SK-N-SH treated with all-trans-retinoic acid at 6 μM for 48 hours (cell line): ENCODE results near the gene PAEP.

Source experiments
- ARNTL ChIP-seq: fragments of 450-650 bp; formaldehyde crosslinking; IDR thresholded peaks from 2 replicates; pipeline ENCODE4 v1.5.0; 2020; ENCODE audit warnings: low read depth, mild to moderate bottlenecking, moderate library complexity, borderline replicate concordance
- BACH2 ChIP-seq: fragments of 250-450 bp; sonication (Bioruptor Pico); IDR thresholded peaks from 2 replicates; pipeline ENCODE4 v1.9.0; 2021; ENCODE audit warnings: mild to moderate bottlenecking, borderline replicate concordance
- CSDC2 ChIP-seq: fragments of 250-450 bp; sonication (Bioruptor Pico); IDR thresholded peaks from 2 replicates; pipeline ENCODE4 v1.5.0; 2020; ENCODE audit warnings: mild to moderate bottlenecking, moderate library complexity
- GLIS3 ChIP-seq: fragments of 250-450 bp; sonication (Bioruptor Pico); IDR thresholded peaks from 2 replicates; pipeline ENCODE4 v1.5.0; 2020; ENCODE audit warnings: mild to moderate bottlenecking, moderate library complexity
- OSR1 ChIP-seq: fragments of 250-450 bp; sonication (Bioruptor Pico); IDR thresholded peaks from 2 replicates; pipeline ENCODE4 v1.8.0; 2022; ENCODE audit warnings: moderate library complexity, mild to moderate bottlenecking, inconsistent platforms
- PATZ1 ChIP-seq: fragments of 250-450 bp; sonication (Bioruptor Pico); IDR thresholded peaks from 2 replicates; pipeline ENCODE4 v1.8.0; 2020; ENCODE audit warnings: mild to moderate bottlenecking, moderate library complexity, borderline replicate concordance
- PPARA ChIP-seq: fragments of 250-450 bp; sonication (Bioruptor Pico); IDR thresholded peaks from 2 replicates; pipeline ENCODE4 v1.5.0; 2020; ENCODE audit warnings: mild to moderate bottlenecking, borderline replicate concordance
- RARB ChIP-seq: fragments of 250-450 bp; sonication (Bioruptor Pico); IDR thresholded peaks from 2 replicates; pipeline ENCODE4 v1.8.0; 2021; ENCODE audit warnings: mild to moderate bottlenecking, moderate library complexity
- TSHZ2 ChIP-seq: fragments of 250-450 bp; sonication (Bioruptor Pico); IDR thresholded peaks from 2 replicates; pipeline ENCODE4 v1.5.0; 2020; ENCODE audit warnings: mild to moderate bottlenecking, moderate library complexity
- ZC3H10 ChIP-seq: fragments of 250-450 bp; sonication (Bioruptor Pico); IDR thresholded peaks from 2 replicates; pipeline ENCODE4 v1.5.1; 2021; ENCODE audit warnings: mild to moderate bottlenecking, moderate library complexity
- ZFP3 ChIP-seq: fragments of 250-450 bp; sonication (Bioruptor Pico); IDR thresholded peaks from 2 replicates; pipeline ENCODE4 v1.5.0; 2020; ENCODE audit warnings: mild to moderate bottlenecking, moderate library complexity
- ZFP30 ChIP-seq: fragments of 450-650 bp; formaldehyde crosslinking; IDR thresholded peaks from 2 replicates; pipeline ENCODE4 v1.5.0; 2022; ENCODE audit warnings: mild to moderate bottlenecking, moderate library complexity
- ZNF565 ChIP-seq: fragments of 450-650 bp; formaldehyde crosslinking; conservative IDR thresholded peaks from 2 replicates; pipeline ENCODE4 v1.5.0; 2020; ENCODE audit warnings: low read depth, mild to moderate bottlenecking, moderate library complexity
- TF ChIP-seq, protein P1 (sequence below): fragments of 250-450 bp; sonication (Bioruptor Pico); IDR thresholded peaks from 2 replicates; pipeline ENCODE4 v1.5.1; 2020; ENCODE audit warnings: low read depth, mild to moderate bottlenecking, moderate library complexity

DNA sequence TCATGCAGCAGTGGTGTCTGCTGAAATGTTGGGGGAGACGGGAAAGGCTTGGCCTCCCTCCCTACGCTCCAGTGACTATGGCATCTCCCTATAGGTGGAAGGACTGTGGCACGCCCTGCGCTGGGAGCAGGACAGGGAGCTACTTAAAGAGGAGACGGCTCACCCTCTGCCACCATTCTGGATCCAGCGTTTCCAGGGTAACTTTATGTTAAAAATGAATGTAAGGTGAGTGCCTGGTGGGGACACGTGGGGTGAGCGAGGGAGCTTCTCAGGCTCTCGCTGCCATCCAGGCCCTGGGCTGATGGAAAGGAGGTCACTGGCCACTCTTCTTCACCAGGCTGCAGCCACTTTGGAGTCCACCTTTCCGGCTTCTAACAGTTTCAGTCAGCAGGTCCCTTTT lies 15.7 kb downstream of the PAEP start:
- TF ChIP-seq ARNTL (CRISPR knock-in tag) (no peak), PATZ1 (CRISPR knock-in tag) (no peak), ZFP3 (CRISPR knock-in tag) (no peak), TSHZ2 (CRISPR knock-in tag) (no peak), BACH2 (no peak), ZNF565 (CRISPR knock-in tag) (no peak), RARB (CRISPR knock-in tag) (no peak), ZC3H10 (no peak), GLIS3 (CRISPR knock-in tag) (no peak), ZFP30 (CRISPR knock-in tag) (no peak), CSDC2 (CRISPR knock-in tag) (no peak), OSR1 (no peak), PPARA (CRISPR knock-in tag) (no peak)
- TF ChIP-seq, protein P1, sequence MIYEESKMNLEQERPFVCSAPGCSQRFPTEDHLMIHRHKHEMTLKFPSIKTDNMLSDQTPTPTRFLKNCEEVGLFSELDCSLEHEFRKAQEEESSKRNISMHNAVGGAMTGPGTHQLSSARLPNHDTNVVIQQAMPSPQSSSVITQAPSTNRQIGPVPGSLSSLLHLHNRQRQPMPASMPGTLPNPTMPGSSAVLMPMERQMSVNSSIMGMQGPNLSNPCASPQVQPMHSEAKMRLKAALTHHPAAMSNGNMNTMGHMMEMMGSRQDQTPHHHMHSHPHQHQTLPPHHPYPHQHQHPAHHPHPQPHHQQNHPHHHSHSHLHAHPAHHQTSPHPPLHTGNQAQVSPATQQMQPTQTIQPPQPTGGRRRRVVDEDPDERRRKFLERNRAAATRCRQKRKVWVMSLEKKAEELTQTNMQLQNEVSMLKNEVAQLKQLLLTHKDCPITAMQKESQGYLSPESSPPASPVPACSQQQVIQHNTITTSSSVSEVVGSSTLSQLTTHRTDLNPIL (CRISPR knock-in tag): no peak
